Astrocyte of the cerebellum (primary cell): ENCODE results near the gene DTHD1.

Experiments
- DNase-seq: peaks from one replicate; pipeline ENCODE4 v3.0.0-alpha.2; 2011; ENCODE audit warnings: low read depth
- H3K4me3 ChIP-seq: 2 replicates; pipeline ENCODE4 v1.5.1; 2011; ENCODE audit warnings: mild to moderate bottlenecking, low read depth, low read length, moderate library complexity
- CTCF ChIP-seq: IDR thresholded peaks from 2 replicates; pipeline ENCODE4 v1.5.1; 2012; ENCODE audit warnings: low read length, low read depth, moderate library complexity, mild to moderate bottlenecking; ENCODE audit errors: missing control alignments
- in situ Hi-C: cut with HindIII; loops from 2 replicates; pipeline ENCODE4 v1.10.0; 2017; ENCODE audit warnings: low sequenced_read_pairs

DTHD1 gene

DNA sequence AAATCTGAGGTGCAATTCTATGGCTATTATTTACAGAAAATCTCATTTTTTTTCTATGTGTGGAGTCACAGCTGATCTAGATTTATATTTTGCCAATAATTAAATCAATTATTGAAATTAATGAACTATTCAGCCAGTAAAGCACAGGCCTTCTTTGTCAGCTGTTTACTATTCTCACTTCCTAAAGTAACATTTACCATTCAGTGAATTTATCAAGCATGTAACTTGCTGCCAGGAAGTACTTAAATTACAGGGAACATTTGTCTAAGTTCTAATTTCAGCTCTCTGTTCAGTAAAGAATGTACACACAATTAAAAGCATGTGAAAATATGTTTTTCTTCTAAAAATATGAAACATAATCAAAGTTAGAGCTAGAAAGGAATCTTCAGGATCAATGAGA is 79.3 kb downstream of the DTHD1 start:
- in situ Hi-C loops, result no loop called here
- no peak for TF ChIP-seq CTCF
- no peak overlapping the region for H3K4me3 ChIP-seq
- DNase-seq, result no peak

DNA sequence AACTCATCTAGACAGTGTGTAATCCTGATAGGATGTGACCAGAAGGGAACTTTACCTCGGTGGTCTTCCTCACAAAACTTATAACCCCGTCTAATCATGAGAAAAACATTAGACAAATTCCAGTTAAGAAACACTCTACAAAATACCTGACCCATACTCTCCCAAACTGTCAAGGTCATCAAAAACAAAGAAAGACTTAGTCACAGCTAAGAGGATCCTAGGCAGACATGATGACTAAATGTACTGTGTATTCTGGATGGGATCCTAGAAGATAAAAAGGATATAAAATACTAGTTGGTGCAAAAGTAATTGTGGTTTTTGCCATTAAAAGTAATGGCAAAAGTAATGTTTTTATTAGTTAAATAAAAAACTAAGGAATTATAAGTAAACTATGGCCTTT is 81.6 kb downstream of the DTHD1 start:
- in situ Hi-C loops, result no loop called here
- no peak for DNase-seq
- H3K4me3 ChIP-seq, result no peak overlapping the region
- TF ChIP-seq CTCF, result no peak

DNA sequence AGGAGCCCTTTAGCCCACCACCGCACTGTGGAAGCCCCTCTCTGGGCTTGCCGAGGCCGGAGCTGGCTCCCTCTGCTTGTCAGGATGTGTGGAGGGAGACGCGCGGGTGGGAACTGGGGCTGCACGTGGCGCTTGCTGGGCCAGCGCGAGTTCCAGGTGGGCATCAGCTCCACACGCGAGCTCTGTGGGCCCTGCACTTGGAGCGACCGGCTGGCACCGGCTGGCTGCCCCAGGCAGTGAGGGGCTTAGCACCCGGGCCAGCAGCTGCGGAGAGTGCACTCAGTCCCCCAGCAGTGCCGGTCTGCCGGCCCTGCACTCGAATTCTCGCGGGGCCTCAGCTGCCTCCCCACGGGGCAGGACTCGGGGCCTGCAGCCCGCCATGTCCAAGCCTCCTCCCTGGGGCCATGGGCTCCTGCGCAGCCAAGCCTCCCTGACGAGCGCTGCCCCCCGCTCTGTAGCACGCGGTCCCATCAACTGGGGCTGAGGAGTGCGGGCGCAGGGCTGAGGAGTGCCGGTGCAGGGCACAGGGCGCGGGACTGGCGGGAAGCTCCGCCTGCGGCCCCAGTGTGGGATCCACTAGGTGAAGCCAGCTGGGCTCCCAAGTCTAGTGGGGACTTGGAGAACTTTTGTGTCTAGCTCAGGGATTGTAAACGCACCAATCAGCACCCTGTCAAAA is 93.6 kb downstream of the DTHD1 start:
- DNase-seq, result no peak
- TF ChIP-seq CTCF, result no peak
- in situ Hi-C loops, result no loop called here
- no peak overlapping the region for H3K4me3 ChIP-seq

DNA sequence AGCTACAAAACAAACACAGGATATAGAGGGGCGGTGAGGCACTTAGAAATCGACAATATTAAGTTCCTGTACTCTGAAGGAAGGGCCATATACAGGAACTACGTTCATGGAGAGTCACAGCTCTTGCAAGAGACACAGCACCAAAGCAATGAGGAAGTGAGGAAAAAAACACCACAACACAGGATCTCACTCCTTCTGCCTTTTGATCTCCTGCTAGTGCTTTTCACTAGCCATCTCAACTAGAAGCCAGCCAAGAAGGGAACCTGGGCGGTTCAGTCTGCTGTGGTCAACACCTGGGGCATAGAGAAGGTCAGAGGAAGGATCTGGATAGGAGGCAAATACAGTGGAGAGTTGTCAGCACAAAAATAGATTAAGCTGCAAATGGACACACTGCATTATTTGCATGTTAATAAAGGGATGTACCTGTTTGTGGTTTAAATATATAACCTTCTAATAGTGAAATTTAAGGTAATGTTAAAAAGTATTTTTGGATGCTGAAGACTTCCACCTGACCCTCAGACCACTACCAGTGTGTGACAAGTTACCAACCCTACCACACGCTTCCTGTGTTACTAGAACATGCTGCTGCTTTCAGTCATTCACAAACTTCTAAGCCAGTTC is 104.6 kb downstream of the DTHD1 start:
- H3K4me3 ChIP-seq, result no peak overlapping the region
- in situ Hi-C loops, result no loop called here
- no peak for TF ChIP-seq CTCF
- no peak for DNase-seq

- in situ Hi-C loops, result no loop called here
- no peak overlapping the region for H3K4me3 ChIP-seq
Measured at GRCh38 chr4:36386691-36387090, 105.3 kb downstream of the DTHD1 start.

GRCh38 chr4:36388710-36389109 is 107.3 kb downstream of the DTHD1 start:
- H3K4me3 ChIP-seq, result no peak overlapping the region
- no peak for DNase-seq
- in situ Hi-C loops, result no loop called here
- no peak for TF ChIP-seq CTCF

More at GRCh38 chr4:36386691-36387090, 105.3 kb downstream of the DTHD1 start:
- no peak for DNase-seq
- no peak for TF ChIP-seq CTCF
